Mononuclear cell (primary cell): ENCODE measurements around the gene NTRK3. TPM values are rescaled to one million over a fixed set of nuclear protein-coding genes. Genes with fewer than 3 reads are reported as not detected.

ENCODE experiments used
- H3K27me3 ChIP-seq: 2 replicates; pipeline ENCODE4 v1.6.0; 2011; ENCODE audit warnings: low read length, control low read depth; ENCODE audit not compliant: insufficient read depth
- H3K4me1 ChIP-seq: 2 replicates; pipeline ENCODE4 v1.5.1; 2011; ENCODE audit warnings: mild to moderate bottlenecking, low read length, control low read depth; ENCODE audit not compliant: insufficient read depth
- H3K4me3 ChIP-seq: 2 replicates; pipeline ENCODE4 v1.5.1; 2011; ENCODE audit warnings: mild to moderate bottlenecking, low read length, moderate library complexity
- H3K9me3 ChIP-seq: 2 replicates; pipeline ENCODE4 v1.5.1; 2011; ENCODE audit warnings: low read depth, mild to moderate bottlenecking, control low read depth, low read length
- total RNA-seq: library from RNA; depleted of rRNA; stranded (reverse); fragments of >200 nt; gene quantifications from one replicate; pipeline ENCODE4 v1.2.3, GENCODE V29; 2012

Gene NTRK3
- total RNA-seq, 1 donor: under 0.01 TPM

DNA sequence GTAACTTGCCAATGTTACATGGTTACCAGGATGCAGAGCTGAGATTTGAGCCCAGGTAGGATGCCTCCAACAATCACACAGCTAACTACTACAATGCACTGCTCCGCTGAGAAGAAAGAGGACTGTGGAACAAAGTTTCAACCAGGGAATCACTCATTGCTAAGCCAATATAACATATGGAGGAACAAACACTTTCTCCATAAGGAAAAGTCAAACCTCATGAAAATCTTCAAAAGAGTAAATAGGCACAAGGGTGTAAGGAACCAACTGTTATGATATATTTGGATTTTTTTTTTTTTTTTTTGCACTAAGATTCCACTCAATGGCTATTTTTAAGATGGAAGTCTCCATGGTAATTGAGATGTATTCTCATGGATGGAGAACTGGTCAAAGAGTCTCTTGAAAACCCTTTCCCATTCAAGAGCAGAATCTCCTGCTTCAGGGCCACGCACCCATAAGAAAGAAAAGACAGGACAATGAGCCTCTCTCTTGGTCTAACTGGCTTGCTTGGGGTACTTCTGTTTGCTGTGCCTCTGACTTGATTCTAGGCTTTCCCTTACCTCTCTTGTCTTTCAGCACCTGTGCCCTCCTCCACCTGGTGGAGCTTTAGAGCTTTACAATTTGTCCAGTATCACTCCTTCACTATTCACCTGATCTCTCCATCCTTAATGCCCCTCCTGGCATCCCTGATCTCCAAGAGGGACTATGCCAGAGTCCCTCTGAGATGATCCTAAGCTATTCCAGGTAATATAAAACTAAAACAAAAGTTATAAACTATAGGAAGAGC, 252.8 kb downstream of the NTRK3 start:
- Histone ChIP-seq H3K4me3 (no peak overlapping the region), H3K9me3 (no peaks in the 10 kb centered on the region), H3K27me3 (no peaks in the 10 kb centered on the region), H3K4me1 (no peaks in the 10 kb centered on the region)

GRCh38 chr15:88002706-88003105, 253.8 kb downstream of the NTRK3 start:
- H3K9me3 ChIP-seq: no peaks in the 10 kb centered on the region
- H3K4me3 ChIP-seq: no peak overlapping the region
- no peaks in the 10 kb centered on the region for H3K4me1 ChIP-seq
- H3K27me3 ChIP-seq: no peaks in the 10 kb centered on the region

- Histone ChIP-seq H3K27me3 (no peaks in the 10 kb centered on the region), H3K4me1 (no peaks in the 10 kb centered on the region), H3K9me3 (no peaks in the 10 kb centered on the region), H3K4me3 (no peak overlapping the region)
These were observed 257.9 kb downstream of the NTRK3 start for GRCh38 chr15:87998630-87999029.

DNA sequence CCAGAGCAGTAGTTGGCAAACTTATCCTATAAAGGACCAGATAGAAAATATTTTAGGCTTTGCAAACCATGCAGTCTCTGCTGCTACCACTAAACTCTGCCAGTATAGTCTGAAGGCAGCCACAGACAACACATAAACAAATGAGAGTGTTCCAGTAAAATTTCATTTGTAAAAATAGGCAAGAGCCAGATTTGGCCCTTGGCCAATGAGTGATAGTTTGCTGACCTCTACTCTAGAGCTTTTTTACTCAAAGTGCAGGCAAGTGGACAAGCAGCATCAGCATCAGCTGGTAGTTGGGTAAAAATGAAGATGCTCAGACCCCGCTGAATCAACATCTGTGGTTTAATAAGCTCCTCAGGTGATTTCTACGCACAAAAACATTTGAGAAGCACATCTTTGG, 269.8 kb downstream of the NTRK3 start:
- no peaks in the 10 kb centered on the region for H3K4me1 ChIP-seq
- no peak overlapping the region for H3K4me3 ChIP-seq
- H3K9me3 ChIP-seq: no peaks in the 10 kb centered on the region
- no peaks in the 10 kb centered on the region for H3K27me3 ChIP-seq

- Histone ChIP-seq H3K4me1 (no peaks in the 10 kb centered on the region), H3K9me3 (no peaks in the 10 kb centered on the region), H3K27me3 (no peaks in the 10 kb centered on the region), H3K4me3 (no peak overlapping the region)
These were observed 271.1 kb downstream of the NTRK3 start for GRCh38 chr15:87985451-87985850.

- Histone ChIP-seq H3K9me3 (no peaks in the 10 kb centered on the region), H3K4me1 (no peaks in the 10 kb centered on the region), H3K4me3 (no peak overlapping the region), H3K27me3 (no peaks in the 10 kb centered on the region)
These were observed 274.6 kb downstream of the NTRK3 start for GRCh38 chr15:87981969-87982368.

- H3K4me1 ChIP-seq: no peaks in the 10 kb centered on the region
- no peaks in the 10 kb centered on the region for H3K9me3 ChIP-seq
- H3K4me3 ChIP-seq: no peak overlapping the region
- H3K27me3 ChIP-seq: no peaks in the 10 kb centered on the region
These were observed 278.6 kb downstream of the NTRK3 start for GRCh38 chr15:87977907-87978306.

- no peak overlapping the region for H3K4me3 ChIP-seq
- no peaks in the 10 kb centered on the region for H3K27me3 ChIP-seq
- no peaks in the 10 kb centered on the region for H3K9me3 ChIP-seq
- no peaks in the 10 kb centered on the region for H3K4me1 ChIP-seq
These were observed 280.0 kb downstream of the NTRK3 start for GRCh38 chr15:87976552-87976951.

DNA sequence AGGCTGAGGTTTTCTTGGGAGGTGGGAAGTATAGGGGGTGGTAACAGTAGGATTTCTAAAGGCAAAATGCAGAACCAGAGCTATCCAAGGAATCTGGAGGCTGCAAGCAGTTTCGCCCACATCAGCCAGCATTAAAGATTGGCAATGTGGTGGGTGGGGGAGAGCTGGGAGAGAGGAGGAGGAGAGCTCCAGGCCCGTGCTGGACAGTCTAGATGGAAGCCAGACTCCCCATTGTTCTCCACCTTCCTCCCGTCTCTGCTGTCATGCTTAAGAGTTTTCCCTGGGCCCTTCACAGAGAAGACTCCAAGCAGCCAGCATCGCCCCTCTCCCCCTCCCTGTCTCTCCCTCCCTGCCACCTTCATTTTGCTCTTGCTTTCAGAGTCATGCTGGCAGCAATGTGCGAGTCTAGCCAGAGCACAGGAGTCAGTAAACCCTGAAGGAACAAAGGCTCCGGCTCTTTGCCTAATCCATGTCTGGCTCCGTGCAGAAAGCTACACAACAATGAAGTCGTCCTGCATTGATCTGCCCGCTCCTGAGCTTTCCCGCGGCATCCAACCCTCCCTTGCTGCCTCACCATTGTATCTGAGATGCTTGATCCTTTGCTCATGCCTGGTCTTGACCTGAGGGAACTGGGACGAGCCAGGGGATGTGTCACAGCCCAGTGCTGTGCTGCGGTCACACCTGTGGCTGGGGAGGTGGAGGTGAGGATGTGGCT, 282.9 kb downstream of the NTRK3 start:
- Histone ChIP-seq H3K4me3 (no peak overlapping the region), H3K4me1 (no peaks in the 10 kb centered on the region), H3K27me3 (no peaks in the 10 kb centered on the region), H3K9me3 (no peaks in the 10 kb centered on the region)

GRCh38 chr15:87971076-87971475, 285.5 kb downstream of the NTRK3 start:
- Histone ChIP-seq H3K9me3 (no peaks in the 10 kb centered on the region), H3K4me1 (no peaks in the 10 kb centered on the region), H3K27me3 (no peaks in the 10 kb centered on the region), H3K4me3 (no peak overlapping the region)

DNA sequence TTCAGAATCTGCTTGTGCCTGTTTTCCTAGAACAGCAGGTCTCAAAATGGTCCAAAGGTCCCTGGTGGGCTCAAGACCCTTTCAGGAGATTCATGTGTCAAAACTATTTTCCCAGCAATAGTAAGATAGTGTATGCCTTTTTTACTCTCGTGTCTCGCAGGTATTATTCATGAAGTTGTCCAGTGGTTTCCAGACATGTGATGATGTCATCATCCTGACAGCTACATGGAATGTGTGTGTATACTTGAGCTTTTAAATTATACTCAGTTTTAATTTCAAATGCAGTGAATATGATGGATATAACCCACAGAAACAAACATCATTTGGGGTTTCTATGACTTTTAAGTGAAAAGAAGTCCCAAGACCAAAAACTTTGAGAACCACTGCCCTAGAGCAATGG, 288.6 kb downstream of the NTRK3 start:
- Histone ChIP-seq H3K4me3 (no peak overlapping the region), H3K27me3 (no peaks in the 10 kb centered on the region), H3K9me3 (no peaks in the 10 kb centered on the region), H3K4me1 (no peaks in the 10 kb centered on the region)

DNA sequence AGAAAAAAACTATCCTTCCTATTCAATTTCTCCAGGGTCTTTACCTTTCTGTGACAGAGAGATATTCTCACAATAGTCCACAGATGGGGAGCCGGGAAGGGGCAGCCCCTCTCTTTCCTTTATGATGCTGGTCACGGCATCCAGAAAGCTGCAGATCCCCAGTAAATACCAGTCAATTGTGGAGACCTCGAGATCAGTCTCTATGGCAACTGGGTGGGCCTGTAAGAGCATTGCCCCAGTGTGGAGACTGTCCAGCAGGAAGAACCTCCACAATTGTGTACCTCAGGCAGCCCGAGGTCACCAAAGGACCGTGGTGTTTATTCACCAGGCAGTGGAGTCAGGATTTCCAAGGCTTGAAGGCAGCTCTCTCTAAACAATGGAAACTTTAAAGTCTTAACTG, 291.2 kb downstream of the NTRK3 start:
- Histone ChIP-seq H3K27me3 (no peaks in the 10 kb centered on the region), H3K9me3 (no peaks in the 10 kb centered on the region), H3K4me3 (no peak overlapping the region), H3K4me1 (no peaks in the 10 kb centered on the region)

- no peaks in the 10 kb centered on the region for H3K27me3 ChIP-seq
- H3K9me3 ChIP-seq: no peaks in the 10 kb centered on the region
- H3K4me3 ChIP-seq: no peak overlapping the region
- no peaks in the 10 kb centered on the region for H3K4me1 ChIP-seq
These were observed 294.1 kb downstream of the NTRK3 start for GRCh38 chr15:87962428-87962827.

GRCh38 chr15:87961851-87962420, 294.6 kb downstream of the NTRK3 start:
- Histone ChIP-seq H3K4me3 (no peak overlapping the region), H3K27me3 (no peaks in the 10 kb centered on the region), H3K9me3 (no peaks in the 10 kb centered on the region), H3K4me1 (no peaks in the 10 kb centered on the region)

DNA sequence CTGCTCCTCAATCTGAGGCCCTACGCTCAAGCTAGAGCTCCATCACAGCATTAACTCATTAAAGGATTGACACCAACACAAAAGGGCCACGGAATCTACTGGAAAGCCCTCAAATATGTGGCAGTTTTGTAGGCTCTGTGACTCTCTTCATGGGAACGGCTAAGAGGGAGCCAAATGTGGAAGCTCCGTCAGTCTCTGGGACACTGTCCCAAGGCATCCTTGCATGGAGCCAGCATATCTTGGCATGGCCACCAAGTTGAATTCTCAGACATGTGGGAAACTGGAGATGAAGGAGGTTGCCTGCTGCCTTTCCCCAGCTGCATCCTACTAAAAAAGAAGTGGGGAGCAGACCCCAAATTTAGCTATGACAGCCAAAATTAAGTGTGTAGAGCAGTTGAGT, 296.9 kb downstream of the NTRK3 start:
- Histone ChIP-seq H3K27me3 (no peaks in the 10 kb centered on the region), H3K9me3 (no peaks in the 10 kb centered on the region), H3K4me3 (no peak overlapping the region), H3K4me1 (no peaks in the 10 kb centered on the region)
